Measurements from ENCODE around the gene PIM2. TPM values are rescaled to one million over a fixed set of nuclear protein-coding genes. Genes with fewer than 3 reads are reported as not detected.

Gene PIM2
- total RNA-seq, 2 donors from 2014 or later, result 26.2 to 94.0 TPM

DNA sequence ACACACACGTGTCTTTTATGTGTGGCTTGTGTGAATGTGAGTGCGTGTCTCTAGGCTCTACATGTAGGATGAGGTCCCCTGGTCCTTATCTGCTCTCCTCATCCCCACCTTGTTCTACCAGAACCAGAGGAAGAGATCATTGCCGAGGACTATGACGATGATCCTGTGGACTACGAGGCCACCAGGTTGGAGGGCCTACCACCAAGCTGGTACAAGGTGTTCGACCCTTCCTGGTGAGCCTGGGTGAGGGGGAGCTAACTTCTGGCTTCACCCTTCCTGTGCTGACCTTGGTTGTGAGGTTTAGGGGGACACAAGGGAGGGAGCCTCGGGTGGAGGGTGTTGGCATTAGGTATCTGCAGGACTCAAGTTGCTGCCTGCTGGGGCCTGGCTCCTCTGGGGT is 17.8 kb downstream of the PIM2 start:
- Histone ChIP-seq H3K36me3 (ENCODE audit: control insufficient read depth, insufficient read depth, low read length) (peaks cover 16% of the 10 kb centered on the region), H3K9ac (ENCODE audit: extremely low read depth, low read length, poor library complexity, severe bottlenecking) (no peak overlapping the region), H3K27ac (ENCODE audit: low read depth, low read length) (no peak overlapping the region), H3K4me3 (ENCODE audit: low read length) (no peak overlapping the region), H3K27me3 (ENCODE audit: control insufficient read depth, insufficient read depth, low read length, poor library complexity, severe bottlenecking) (no peaks in the 10 kb centered on the region), H3K9me3 (ENCODE audit: control insufficient read depth, low read length) (no peaks in the 10 kb centered on the region), H3K4me1 (ENCODE audit: control insufficient read depth, insufficient read depth, low read length) (no peaks in the 10 kb centered on the region)
- 94% methylated on average over 7 of the region's 7 CpGs; no CpG with 5 or more reads in 1 of the 2 experiments for WGBS, 2 experiments (ENCODE audit: insufficient coverage in 1 of 2, insufficient read length in 1 of 2)
- no peaks in the 10 kb centered on the region for H3K27me3 Mint-ChIP-seq (ENCODE audit: insufficient read depth)
- no peak overlapping the region for H3K27ac Mint-ChIP-seq
- H3K9me3 Mint-ChIP-seq, result peaks cover 68% of the 10 kb centered on the region
- TF ChIP-seq, protein P1, sequence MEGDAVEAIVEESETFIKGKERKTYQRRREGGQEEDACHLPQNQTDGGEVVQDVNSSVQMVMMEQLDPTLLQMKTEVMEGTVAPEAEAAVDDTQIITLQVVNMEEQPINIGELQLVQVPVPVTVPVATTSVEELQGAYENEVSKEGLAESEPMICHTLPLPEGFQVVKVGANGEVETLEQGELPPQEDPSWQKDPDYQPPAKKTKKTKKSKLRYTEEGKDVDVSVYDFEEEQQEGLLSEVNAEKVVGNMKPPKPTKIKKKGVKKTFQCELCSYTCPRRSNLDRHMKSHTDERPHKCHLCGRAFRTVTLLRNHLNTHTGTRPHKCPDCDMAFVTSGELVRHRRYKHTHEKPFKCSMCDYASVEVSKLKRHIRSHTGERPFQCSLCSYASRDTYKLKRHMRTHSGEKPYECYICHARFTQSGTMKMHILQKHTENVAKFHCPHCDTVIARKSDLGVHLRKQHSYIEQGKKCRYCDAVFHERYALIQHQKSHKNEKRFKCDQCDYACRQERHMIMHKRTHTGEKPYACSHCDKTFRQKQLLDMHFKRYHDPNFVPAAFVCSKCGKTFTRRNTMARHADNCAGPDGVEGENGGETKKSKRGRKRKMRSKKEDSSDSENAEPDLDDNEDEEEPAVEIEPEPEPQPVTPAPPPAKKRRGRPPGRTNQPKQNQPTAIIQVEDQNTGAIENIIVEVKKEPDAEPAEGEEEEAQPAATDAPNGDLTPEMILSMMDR (conservative IDR thresholded peaks at IDR 0.05), result no peak
- no peaks in the 10 kb centered on the region for H3K4me1 Mint-ChIP-seq
- no peak overlapping the region for H3K4me3 Mint-ChIP-seq
- DNase-seq, result no peak
- peaks cover 43% of the 10 kb centered on the region for H3K36me3 Mint-ChIP-seq (ENCODE audit: low read depth)

DNA sequence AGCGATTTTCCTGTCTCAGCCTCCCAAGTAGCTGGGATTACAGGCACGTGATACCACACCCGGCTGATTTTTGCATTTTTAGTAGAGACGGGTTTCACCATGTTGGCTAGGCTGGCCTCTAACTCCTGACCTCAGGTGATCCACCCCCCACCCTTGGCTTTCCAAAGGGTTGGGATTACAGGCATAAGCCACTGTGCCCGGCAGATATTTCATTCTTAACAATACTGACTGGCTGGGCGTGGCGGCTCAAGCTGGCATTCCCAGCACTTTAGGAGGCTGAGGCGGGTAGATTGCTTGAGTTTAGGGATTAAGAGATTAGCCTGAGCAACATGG is 19.8 kb downstream of the PIM2 start:
- Histone ChIP-seq H3K27me3 (ENCODE audit: control insufficient read depth, insufficient read depth, low read length, poor library complexity, severe bottlenecking) (no peaks in the 10 kb centered on the region), H3K27ac (ENCODE audit: low read depth, low read length) (no peak overlapping the region), H3K4me1 (ENCODE audit: control insufficient read depth, insufficient read depth, low read length) (no peaks in the 10 kb centered on the region), H3K9ac (ENCODE audit: extremely low read depth, low read length, poor library complexity, severe bottlenecking) (no peak overlapping the region), H3K4me3 (ENCODE audit: low read length) (no peak overlapping the region), H3K9me3 (ENCODE audit: control insufficient read depth, low read length) (no peaks in the 10 kb centered on the region), H3K36me3 (ENCODE audit: control insufficient read depth, insufficient read depth, low read length) (peaks cover 20% of the 10 kb centered on the region)
- no peak overlapping the region for H3K27ac Mint-ChIP-seq
- H3K36me3 Mint-ChIP-seq (ENCODE audit: low read depth), result peaks cover 34% of the 10 kb centered on the region
- no peak for DNase-seq
- TF ChIP-seq, protein P1 (conservative IDR thresholded peaks at IDR 0.05), result no peak
- H3K4me1 Mint-ChIP-seq, result no peaks in the 10 kb centered on the region
- 95 to 100% methylated on average over 3 to 8 of the region's 8 CpGs for WGBS, 2 experiments (ENCODE audit: insufficient coverage in 1 of 2, insufficient read length in 1 of 2)
- no peaks in the 10 kb centered on the region for H3K27me3 Mint-ChIP-seq (ENCODE audit: insufficient read depth)
- no peak overlapping the region for H3K4me3 Mint-ChIP-seq
- peaks cover 65% of the 10 kb centered on the region for H3K9me3 Mint-ChIP-seq

DNA sequence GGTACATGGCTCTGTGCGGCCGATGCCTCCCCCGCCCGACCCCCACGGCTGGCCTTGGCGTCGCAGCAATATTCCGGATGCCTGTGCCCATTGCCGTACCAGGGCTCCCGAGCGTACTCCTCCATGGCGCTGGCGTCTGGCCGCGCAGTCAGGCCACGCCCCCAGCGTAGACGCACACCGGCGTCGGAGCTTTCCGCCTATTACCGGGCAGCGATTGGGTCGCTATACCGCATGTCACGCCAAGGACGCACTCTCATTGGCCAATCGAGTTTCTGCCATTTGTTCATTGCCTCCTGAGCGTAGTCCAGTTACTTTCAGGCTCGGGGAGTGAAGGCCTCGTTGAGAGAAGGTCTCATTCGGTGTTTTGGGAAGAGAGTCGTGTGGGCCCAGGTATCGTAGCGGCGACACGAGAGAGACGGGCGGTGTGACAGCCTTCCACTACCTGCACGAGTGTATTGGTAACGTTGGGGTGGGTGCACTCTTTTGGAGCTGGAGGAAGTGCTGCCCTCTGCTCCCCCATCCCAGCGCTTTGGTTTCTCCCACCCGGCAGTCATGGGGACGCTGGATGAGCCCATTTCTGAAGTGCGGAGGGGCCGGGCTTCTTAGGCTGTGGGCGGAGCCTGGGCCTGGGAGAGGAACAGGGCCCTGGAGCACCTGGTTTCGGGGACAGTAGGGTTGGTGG is 21.1 kb downstream of the PIM2 start, which contains the start of the genes PQBP1 and TIMM17B:
Gene PQBP1 (plus strand): TSS at position 306 of the 682 bp plus-strand sequence. CDS start 580 bp downstream, outside the sequence.
Gene TIMM17B (minus strand): TSS at position 144 of the 682 bp plus-strand sequence. CDS start 19 bp downstream, at position 125.
- WGBS, 2 experiments (ENCODE audit: insufficient coverage in 1 of 2, insufficient read length in 1 of 2), result 0% methylated on average over 3 to 45 of the region's 49 CpGs
- H3K27ac Mint-ChIP-seq, result peak within 1 kb of the TSS; percentile 95
- peak within 1 kb of the TSS; percentile 93 for H3K27ac ChIP-seq (ENCODE audit: low read depth, low read length)
- peaks cover 63% of the 10 kb centered on the region for H3K9me3 Mint-ChIP-seq
- H3K4me1 Mint-ChIP-seq, result no peaks in the 10 kb centered on the region
- H3K27me3 ChIP-seq (ENCODE audit: control insufficient read depth, insufficient read depth, low read length, poor library complexity, severe bottlenecking), result no peaks in the 10 kb centered on the region
- TF ChIP-seq, protein P1 (conservative IDR thresholded peaks at IDR 0.05), result no peak
- H3K4me3 Mint-ChIP-seq, result peak within 1 kb of the TSS; percentile 87
- H3K36me3 ChIP-seq (ENCODE audit: control insufficient read depth, insufficient read depth, low read length), result peaks cover 17% of the 10 kb centered on the region
- H3K9me3 ChIP-seq (ENCODE audit: control insufficient read depth, low read length), result no peaks in the 10 kb centered on the region
- peak; percentile 94 for DNase-seq
- peak within 1 kb of the TSS; percentile 92 for H3K4me3 ChIP-seq (ENCODE audit: low read length)
- H3K4me1 ChIP-seq (ENCODE audit: control insufficient read depth, insufficient read depth, low read length), result no peaks in the 10 kb centered on the region
- H3K9ac ChIP-seq (ENCODE audit: extremely low read depth, low read length, poor library complexity, severe bottlenecking), result peak within 1 kb of the TSS; percentile 77
- no peaks in the 10 kb centered on the region for H3K27me3 Mint-ChIP-seq (ENCODE audit: insufficient read depth)
- peaks cover 32% of the 10 kb centered on the region for H3K36me3 Mint-ChIP-seq (ENCODE audit: low read depth)

Measured in endodermal cell (in vitro differentiated cells).